Glutamatergic neuron (in vitro differentiated cells): ENCODE results near the gene DNAJC4. TPM values are rescaled to one million over a fixed set of nuclear protein-coding genes. Genes with fewer than 3 reads are reported as not detected.
A peak's percentile ranks its signal among the peaks of the same experiment; 100 is the strongest.

ENCODE experiments used
- DNase-seq: peaks from one replicate; pipeline ENCODE4 v3.0.0; 2022
- H3K27ac Mint-ChIP-seq: one replicate; pipeline ENCODE4 v1.8.0; 2020; ENCODE audit warnings: mild to moderate bottlenecking, mixed read lengths, inconsistent platforms; ENCODE audit not compliant: unreplicated experiment
- H3K27me3 Mint-ChIP-seq: one replicate; pipeline ENCODE4 v1.8.0; 2020; ENCODE audit warnings: mild to moderate bottlenecking, moderate library complexity, mixed read lengths, inconsistent platforms; ENCODE audit not compliant: unreplicated experiment
- H3K36me3 Mint-ChIP-seq: one replicate; pipeline ENCODE4 v1.8.0; 2020; ENCODE audit warnings: mild to moderate bottlenecking, mixed read lengths, inconsistent platforms; ENCODE audit not compliant: unreplicated experiment
- H3K4me1 Mint-ChIP-seq: one replicate; pipeline ENCODE4 v1.8.0; 2020; ENCODE audit warnings: mild to moderate bottlenecking, low read depth, mixed read lengths, inconsistent platforms; ENCODE audit not compliant: unreplicated experiment
- H3K4me3 Mint-ChIP-seq: one replicate; pipeline ENCODE4 v1.8.0; 2020; ENCODE audit warnings: mild to moderate bottlenecking, mixed read lengths, inconsistent platforms; ENCODE audit not compliant: unreplicated experiment
- H3K9me3 Mint-ChIP-seq: one replicate; pipeline ENCODE4 v1.8.0; 2020; ENCODE audit warnings: mild to moderate bottlenecking, moderate library complexity, mixed read lengths, inconsistent platforms; ENCODE audit not compliant: unreplicated experiment
- CTCF ChIP-seq: fragments of 200-600 bp; sonication (generic); IDR thresholded peaks from one replicate; pipeline ENCODE4 v1.5.0; 2021; ENCODE audit not compliant: partially characterized antibody, unreplicated experiment
- total RNA-seq: library from RNA; stranded (reverse); fragmentation: NEBNext Ultra II Directional; extraction: Animal tissue kit (Norgen Biotek cat#: 25700); gene quantifications from one replicate; pipeline ENCODE4 v1.2.1, GENCODE V29; 2021; ENCODE audit not compliant: unreplicated experiment

DNAJC4 gene
- total RNA-seq, 1 donor from 2014 or later = 30.5 TPM

GRCh38 chr11:64260147-64260708 is 29.9 kb downstream of the DNAJC4 start:
- Mint-ChIP-seq H3K9me3 (peaks cover 6% of the 10 kb centered on the region), H3K36me3 (no peaks in the 10 kb centered on the region), H3K4me1 (no peaks in the 10 kb centered on the region), H3K27ac (no peak overlapping the region), H3K27me3 (peaks cover 15% of the 10 kb centered on the region), H3K4me3 (no peak overlapping the region)
- no peak for TF ChIP-seq CTCF
- DNase-seq = no peak

DNA sequence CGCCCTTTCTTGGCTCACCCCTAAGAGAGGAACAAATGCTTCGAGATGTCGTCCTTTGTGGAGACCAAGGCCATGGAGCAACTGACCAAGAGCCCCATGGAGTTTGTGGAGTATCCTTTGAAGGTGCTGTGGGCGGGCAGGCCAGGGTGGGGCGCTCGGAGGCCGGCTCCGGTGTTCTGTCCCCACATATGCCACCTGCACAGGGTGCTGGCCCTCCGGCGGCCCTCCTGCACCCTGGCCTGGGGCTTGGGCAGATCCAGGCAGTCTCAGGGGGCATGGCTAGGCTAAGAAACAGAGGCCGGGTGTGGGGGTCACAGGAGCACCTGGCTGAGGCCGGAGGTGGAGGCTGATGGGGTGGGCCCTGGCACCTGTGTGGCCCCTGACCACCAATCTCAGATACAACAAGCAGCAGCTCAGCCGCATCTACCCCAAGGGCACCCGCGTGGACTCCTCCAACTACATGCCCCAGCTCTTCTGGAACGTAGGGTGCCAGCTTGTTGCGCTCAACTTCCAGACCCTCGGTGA is 31.3 kb downstream of the DNAJC4 start:
- peaks cover 6% of the 10 kb centered on the region for H3K9me3 Mint-ChIP-seq
- H3K27ac Mint-ChIP-seq = no peak overlapping the region
- TF ChIP-seq CTCF = no peak
- H3K27me3 Mint-ChIP-seq = peaks cover 13% of the 10 kb centered on the region
- no peaks in the 10 kb centered on the region for H3K4me1 Mint-ChIP-seq
- no peak for DNase-seq
- H3K36me3 Mint-ChIP-seq = no peaks in the 10 kb centered on the region
- no peak overlapping the region for H3K4me3 Mint-ChIP-seq

DNA sequence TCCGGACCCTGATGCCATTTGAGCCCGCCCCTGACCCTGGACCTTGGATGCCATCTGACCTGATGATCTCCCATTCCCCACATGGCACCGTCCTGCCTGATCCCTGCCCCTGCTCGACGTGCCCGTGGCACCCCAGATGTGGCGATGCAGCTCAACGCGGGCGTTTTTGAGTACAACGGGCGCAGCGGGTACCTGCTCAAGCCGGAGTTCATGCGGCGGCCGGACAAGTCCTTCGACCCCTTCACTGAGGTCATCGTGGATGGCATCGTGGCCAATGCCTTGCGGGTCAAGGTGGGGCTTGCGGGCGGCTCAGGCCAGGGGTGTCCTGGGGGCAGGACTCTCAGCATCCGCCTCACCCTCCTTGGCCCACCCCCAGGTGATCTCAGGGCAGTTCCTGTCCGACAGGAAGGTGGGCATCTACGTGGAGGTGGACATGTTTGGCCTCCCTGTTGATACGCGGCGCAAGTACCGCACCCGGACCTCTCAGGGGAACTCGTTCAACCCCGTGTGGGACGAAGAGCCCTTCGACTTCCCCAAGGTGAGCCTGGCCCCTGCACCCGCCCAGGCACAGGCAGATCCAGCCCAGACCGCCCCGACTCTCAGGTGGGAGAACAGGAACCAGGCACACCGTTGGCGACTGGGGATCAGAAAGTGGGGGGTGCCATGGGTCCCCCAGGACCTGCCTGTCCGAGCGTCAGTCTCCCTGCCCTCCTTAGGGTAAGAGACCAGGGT is 32.1 kb downstream of the DNAJC4 start:
- Mint-ChIP-seq H3K9me3 (peaks cover 6% of the 10 kb centered on the region), H3K27me3 (peaks cover 13% of the 10 kb centered on the region), H3K4me3 (no peak overlapping the region), H3K27ac (no peak overlapping the region), H3K4me1 (no peaks in the 10 kb centered on the region), H3K36me3 (no peaks in the 10 kb centered on the region)
- DNase-seq = no peak
- no peak for TF ChIP-seq CTCF

DNA sequence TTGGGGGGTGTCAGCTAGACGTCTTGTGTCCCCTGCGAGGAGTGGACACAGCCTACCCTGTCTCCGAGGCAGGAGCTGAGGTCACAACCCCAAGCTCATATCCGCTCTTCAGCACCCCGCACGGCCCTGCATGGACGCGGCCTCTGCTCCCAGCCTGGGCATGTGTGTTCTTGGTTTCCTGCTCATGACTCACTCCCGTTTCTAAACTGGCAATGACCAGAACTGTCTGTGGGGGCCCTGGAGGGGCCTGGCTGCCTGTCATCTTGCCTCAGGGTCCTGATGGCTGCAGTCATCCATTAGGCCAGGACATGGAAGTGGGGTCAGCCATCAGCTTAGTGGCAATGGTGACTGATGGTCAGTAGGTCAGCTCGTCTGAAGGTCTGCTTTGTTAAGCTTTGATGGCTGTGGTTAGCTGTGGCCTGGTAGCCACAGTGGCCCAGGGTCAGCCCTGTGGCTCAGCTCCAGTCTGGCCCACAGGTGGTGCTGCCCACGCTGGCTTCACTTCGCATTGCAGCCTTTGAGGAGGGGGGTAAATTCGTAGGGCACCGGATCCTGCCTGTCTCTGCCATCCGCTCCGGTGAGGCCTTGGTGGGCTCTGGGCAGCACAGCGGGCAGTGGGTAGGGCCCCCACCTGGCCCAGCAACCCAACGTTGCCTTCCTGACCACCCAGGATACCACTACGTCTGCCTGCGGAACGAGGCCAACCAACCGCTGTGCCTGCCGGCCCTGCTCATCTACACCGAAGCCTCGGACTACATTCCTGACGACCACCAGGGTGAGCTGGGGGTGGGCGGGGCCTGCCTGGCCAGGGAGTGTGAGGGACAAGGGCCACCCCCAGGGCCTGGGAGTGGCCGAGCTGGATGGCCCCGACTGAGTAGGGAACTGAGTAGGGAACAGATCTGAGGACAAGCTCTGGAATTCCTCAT is 32.9 kb downstream of the DNAJC4 start:
- H3K27me3 Mint-ChIP-seq = peaks cover 16% of the 10 kb centered on the region
- no peaks in the 10 kb centered on the region for H3K4me1 Mint-ChIP-seq
- H3K4me3 Mint-ChIP-seq = peak overlapping the region; percentile 55
- TF ChIP-seq CTCF = no peak
- H3K27ac Mint-ChIP-seq = no peak overlapping the region
- no peak for DNase-seq
- H3K36me3 Mint-ChIP-seq = no peaks in the 10 kb centered on the region
- peaks cover 11% of the 10 kb centered on the region for H3K9me3 Mint-ChIP-seq
